Peyer's patch (tissue), 4 donors: Measurements from ENCODE around the gene CPA1.

ENCODE experiments used
- POLR2A ChIP-seq, 2 donors: fragments of 450-650 bp; IDR thresholded peaks; one replicate each; pipeline ENCODE4 v1.5.1; 2017; ENCODE audit warnings: antibody characterized with exemption in 2 of 2, mild to moderate bottlenecking in 2 of 2, moderate library complexity in 2 of 2
- TF ChIP-seq, protein P1 (sequence below), 6 experiments: fragments of 450-650 bp in 4 of 6; fragments of 200-600 bp in 2 of 6; sonication (generic) in 1 of 6; IDR thresholded peaks; one replicate each; pipeline ENCODE4 v1.5.1; 2017 to 2019; ENCODE audit warnings: antibody characterized with exemption in 6 of 6, mild to moderate bottlenecking in 3 of 6, moderate library complexity in 1 of 6

DNA sequence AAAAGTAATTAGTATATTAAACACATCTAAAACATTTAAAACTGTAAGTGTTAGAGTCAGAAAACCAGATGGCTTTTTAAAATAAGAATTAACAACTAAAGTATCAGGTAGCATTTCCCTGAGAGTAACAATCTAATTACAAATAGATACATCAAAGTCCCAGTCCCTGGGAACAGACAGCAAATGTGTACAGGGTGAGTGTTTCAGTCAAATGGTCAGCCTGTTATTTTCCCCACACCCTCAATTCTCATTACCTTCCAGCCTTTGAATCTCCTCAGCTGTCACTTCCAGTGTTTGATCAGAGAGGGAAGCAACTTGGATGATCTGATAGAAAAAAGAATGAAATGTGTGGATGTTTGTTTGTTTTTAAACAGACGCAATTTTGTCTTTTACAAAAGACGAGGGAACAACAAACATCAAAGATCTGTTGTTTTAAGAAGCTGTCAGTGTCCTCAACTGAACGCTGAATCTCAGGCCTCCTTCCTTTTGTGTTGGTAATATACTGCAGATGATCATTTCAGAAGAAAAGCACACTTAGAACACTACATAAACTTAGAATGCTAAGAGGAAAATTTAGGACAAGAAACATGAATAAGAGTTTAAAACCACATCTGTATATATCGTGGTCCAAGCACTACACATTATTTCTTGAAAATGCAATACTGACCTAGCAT, 30.7 kb downstream of the CPA1 start:
- TF ChIP-seq, protein P1, sequence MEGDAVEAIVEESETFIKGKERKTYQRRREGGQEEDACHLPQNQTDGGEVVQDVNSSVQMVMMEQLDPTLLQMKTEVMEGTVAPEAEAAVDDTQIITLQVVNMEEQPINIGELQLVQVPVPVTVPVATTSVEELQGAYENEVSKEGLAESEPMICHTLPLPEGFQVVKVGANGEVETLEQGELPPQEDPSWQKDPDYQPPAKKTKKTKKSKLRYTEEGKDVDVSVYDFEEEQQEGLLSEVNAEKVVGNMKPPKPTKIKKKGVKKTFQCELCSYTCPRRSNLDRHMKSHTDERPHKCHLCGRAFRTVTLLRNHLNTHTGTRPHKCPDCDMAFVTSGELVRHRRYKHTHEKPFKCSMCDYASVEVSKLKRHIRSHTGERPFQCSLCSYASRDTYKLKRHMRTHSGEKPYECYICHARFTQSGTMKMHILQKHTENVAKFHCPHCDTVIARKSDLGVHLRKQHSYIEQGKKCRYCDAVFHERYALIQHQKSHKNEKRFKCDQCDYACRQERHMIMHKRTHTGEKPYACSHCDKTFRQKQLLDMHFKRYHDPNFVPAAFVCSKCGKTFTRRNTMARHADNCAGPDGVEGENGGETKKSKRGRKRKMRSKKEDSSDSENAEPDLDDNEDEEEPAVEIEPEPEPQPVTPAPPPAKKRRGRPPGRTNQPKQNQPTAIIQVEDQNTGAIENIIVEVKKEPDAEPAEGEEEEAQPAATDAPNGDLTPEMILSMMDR (IDR thresholded peaks at IDR 0.05), result no peak
- no peak for TF ChIP-seq POLR2A (IDR thresholded peaks at IDR 0.05)
